Midbrain (tissue), 1 donor: ENCODE results near the gene EPHA6.
A peak's percentile ranks its signal among the peaks of the same experiment; 100 is the strongest.

Source experiments
- DNase-seq: peaks from one replicate; lab custom pipeline; 2025; lab: John Stamatoyannopoulos, UW

The EPHA6 gene

GRCh38 chr3:96813820-96814650, at the start of gene EPHA6:
Gene EPHA6, plus strand, starts transcription at chr3:96814594.
- DNase-seq: peak; percentile 4

DNA sequence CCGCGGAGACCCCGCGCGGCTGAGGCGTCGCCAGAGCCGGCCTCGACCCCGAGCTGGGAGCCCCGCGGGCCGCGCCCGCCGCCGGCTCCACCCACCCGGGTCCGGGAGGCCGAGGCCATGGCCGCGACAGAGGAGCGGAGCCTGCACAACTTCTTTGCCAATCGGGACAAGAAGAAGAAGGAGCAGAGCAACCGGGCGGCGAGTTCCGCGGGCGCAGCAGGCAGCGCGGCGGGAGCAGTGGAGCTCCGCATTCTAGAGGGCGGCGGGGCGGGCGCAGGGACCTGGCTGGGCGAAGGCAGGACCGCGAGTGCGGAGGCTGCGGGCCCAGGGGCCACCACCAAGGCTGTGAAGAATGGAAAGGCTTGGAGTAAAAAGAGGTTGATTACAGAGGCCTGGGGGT, 37.6 kb upstream of the EPHA6 start:
- no peak for DNase-seq

DNA sequence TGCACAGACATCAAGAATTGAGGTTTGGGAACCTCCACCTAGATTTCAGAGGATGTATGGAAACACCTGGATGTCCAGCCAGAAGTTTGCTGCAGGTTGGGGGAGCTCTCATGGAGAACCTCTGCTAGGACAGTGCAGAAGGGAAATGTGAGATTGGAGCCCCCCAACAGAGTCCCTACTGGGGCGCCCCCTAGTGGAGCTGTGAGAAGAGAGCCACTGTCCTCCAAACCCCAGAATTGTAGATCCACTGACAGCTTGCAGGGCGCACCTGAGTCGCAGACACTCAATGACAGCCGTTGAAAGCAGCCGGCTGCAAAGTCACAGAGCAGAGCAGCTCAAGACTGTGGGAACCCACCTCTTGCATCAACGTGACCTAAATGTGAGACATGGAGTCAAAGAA, 34.6 kb upstream of the EPHA6 start:
- DNase-seq: no peak

- no peak for DNase-seq
Measured at GRCh38 chr3:96796101-96796500, 18.3 kb upstream of the EPHA6 start.

DNA sequence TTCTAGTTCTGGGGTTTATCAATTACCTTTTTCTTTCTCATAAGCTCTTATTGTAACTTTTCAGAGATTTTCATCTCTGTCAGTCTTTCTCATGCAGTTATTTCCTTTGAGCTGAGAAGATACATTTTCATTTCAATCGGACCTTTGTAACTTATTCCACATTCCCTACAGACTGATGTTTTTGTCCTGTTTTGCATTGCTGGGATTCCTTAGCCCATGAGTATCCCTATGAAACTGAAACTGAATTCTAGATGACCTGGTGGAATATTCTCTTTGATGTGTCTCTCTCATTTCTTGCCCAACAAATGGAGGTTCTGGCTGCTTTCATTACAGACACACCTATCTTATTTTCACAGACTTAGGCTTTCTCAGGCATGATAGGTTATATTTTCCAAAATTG, 10.5 kb upstream of the EPHA6 start:
- no peak for DNase-seq

DNA sequence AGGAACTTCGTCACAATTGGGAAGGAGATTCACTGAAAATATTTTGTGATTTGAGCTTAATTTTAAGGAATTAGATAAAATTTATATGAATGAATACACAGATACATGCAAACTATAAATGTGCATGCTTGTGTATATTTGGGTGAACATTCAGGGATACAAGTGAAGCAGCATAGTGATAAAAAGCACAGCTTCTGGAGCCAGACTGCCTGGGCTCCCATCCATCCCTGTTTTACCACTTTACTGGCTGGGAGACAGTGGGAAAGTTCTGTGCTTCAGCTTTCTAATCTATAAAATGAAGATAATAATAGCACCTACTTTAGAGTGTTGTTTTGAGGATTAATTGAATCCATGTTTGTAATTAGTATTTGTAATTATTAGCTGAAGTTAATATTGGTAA, 8.1 kb upstream of the EPHA6 start:
- no peak for DNase-seq

GRCh38 chr3:96813134-96813819, 1.1 kb upstream of the EPHA6 start:
- peak; percentile 59 for DNase-seq

- no peak for DNase-seq
Measured at GRCh38 chr3:96814651-96815567, 515 bp downstream of the EPHA6 start.

GRCh38 chr3:96831175-96831574, 16.8 kb downstream of the EPHA6 start:
- no peak for DNase-seq

DNA sequence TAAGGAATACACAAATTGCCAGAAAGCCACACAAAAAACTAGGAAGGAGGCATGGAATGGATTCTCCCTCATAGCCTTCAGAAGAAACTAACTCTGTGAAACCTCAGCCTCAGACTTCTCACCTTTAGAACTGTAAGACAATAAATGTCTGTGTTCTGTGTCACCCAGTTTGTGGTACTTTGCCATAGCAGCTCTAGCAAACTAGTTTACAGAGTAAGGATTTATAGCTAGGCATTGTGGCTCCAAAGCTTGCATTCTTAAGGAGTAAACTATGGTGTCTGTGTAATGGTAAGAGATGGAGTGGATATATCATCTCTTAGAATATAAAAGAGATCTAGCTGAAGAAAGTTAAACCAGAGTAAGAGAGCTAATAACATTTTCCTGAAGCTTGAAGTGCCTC, 18.9 kb downstream of the EPHA6 start:
- DNase-seq: no peak

DNA sequence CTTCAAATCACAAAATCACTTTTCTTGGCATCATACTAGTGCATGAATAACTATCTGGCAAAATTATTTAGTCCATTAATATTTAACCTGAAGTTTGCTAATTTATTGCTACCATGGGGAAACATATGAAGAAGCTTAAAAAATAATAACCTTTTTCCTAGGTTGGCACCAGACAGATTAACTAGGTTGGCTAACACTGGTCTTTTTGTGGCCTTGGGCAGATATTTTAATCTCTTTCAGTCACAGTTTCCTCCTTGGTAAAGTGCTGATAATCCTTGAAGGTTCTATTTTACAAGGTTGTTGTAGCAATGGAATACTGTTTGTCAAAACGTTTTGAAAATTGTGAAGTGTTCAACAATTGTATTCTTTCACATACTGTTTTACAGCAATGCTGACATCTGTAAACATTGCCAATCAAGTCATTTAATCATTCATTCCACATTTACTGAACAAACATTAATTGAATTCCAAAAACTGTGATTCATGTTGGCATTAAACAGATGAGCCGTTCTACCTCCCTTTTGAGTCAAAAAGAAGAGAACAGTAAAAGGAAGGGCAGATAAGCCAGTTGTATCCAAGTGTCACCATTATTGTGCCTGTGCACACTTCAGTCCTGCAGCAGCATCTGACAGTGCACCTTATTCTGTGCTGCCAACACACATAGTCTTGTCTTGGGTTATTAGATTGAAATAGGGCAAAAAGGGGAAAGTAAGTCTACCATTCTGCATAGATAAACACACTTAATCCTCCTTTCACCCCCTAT, 21.9 kb downstream of the EPHA6 start:
- DNase-seq: no peak

GRCh38 chr3:96843505-96844203, 29.3 kb downstream of the EPHA6 start:
- no peak for DNase-seq

DNA sequence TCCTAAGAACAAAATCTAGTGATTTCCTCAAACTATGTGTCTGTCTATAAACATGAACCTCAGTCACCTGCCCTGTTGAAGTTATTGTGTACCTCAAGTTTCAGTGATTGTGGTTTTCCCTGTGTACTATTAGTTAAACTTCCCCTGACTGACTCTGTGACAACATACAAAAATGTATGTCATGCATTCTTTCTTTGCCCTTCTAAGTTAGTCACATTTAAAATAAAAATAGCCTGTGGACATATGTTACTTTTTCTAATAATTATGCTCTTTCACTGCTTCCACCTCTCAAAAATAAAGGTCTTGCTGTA, 29.8 kb downstream of the EPHA6 start:
- DNase-seq: no peak

GRCh38 chr3:96852849-96853248, 38.5 kb downstream of the EPHA6 start:
- DNase-seq: no peak

- DNase-seq: no peak
Measured at GRCh38 chr3:96860882-96861281, 46.5 kb downstream of the EPHA6 start.

DNA sequence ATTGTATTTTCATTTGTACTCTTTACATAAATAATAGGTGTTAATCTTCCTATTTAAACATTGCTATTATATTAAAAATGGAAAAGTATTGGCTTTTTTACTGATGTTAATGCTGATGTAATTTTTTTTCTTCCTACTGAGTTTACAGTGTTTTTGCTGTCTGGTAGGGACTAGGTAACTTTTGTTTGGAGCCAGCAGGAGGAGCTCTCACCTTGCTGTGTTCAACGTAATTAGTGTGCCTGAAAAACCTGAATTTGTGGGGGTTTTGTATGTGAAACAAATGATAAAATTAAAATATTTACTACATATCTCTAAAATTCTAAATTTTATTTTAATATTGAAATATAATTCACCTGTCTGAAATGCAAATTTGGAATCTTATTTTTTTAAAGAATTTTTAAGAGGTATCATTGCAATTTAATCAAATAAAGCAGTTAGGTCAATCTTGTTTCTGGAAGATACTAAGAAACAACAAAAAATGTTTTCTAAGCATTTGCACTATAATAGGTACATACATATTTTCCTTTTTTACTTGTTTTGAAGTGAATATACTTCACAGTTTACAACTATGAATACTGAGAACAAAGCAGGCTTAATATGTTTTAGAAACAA, 48.8 kb downstream of the EPHA6 start:
- peak; percentile 10 for DNase-seq

DNA sequence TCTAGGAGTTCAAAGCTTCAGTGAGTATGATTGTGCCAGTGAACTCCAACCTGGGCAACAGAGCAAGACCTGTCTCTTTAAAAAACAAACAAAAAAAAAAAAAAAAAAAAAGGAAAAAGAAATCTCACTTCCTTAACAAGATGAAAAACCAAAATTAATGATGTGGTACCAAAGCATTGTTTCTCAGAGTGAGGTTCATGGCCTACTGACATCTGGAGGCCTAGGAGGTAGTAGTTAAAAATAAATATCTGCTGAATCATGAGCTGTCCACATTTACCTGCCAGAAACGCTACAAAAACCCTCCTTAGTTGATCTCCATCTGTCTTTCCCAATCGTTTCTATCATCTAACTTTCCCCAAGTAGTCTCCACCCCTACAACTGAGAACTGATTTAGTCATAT, 51.2 kb downstream of the EPHA6 start:
- no peak for DNase-seq

- no peak for DNase-seq
Measured at GRCh38 chr3:96869316-96869715, 54.9 kb downstream of the EPHA6 start.

- no peak for DNase-seq
Measured at GRCh38 chr3:96877510-96877909, 63.1 kb downstream of the EPHA6 start.

DNA sequence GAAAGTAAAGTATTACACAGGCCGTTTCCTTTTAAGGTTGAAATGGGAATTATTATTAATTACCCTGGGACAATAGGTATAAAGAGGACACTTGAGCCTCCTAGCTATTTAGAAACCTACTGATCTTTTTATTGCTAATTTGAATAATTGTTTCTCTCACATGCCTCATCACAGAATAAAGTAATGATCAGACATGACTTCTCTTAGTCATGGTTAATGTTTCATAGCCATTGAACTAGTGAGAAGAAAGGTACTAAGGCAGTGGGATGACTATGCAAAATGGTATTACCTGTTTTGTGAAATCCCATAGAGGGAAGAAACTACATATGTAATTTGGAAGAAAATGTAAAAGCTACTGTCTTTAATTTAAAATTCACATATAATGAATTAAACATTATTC, 85.6 kb downstream of the EPHA6 start:
- DNase-seq: no peak

- no peak for DNase-seq
Measured at GRCh38 chr3:96900566-96900965, 86.2 kb downstream of the EPHA6 start.
